Tibial nerve (tissue), 4 donors: Measurements from ENCODE around the gene NRXN3. TPM values are rescaled to one million over a fixed set of nuclear protein-coding genes. Genes with fewer than 3 reads are reported as not detected.

Source experiments
- DNase-seq, 2 donors: peaks; one replicate each; pipeline ENCODE4 v3.0.0-alpha.2; 2019; ENCODE audit warnings: low spot score in 2 of 2
- H3K27ac ChIP-seq, 4 donors: fragments of 200-600 bp; sonication (generic) in 3 of 4; one replicate each; pipeline ENCODE4 v1.5.1; 2017 to 2019; ENCODE audit warnings: mild to moderate bottlenecking in 1 of 4
- H3K27me3 ChIP-seq, 2 donors: fragments of 200-600 bp; sonication (generic) in 1 of 2; one replicate each; pipeline versions ENCODE4 v1.5.1 to v1.6.0; 2017 to 2019
- H3K36me3 ChIP-seq, 3 donors: fragments of 200-600 bp; sonication (generic); one replicate each; pipeline ENCODE4 v1.5.1; 2018 to 2019
- H3K4me1 ChIP-seq, 4 donors: fragments of 200-600 bp; sonication (generic) in 3 of 4; one replicate each; pipeline ENCODE4 v1.5.1; 2017 to 2019
- H3K4me3 ChIP-seq, 4 donors: fragments of 200-600 bp; sonication (generic) in 3 of 4; one replicate each; pipeline ENCODE4 v1.5.1; 2017 to 2019; ENCODE audit warnings: mild to moderate bottlenecking in 1 of 4, moderate library complexity in 1 of 4
- H3K9me3 ChIP-seq, 4 donors: fragments of 200-600 bp; sonication (generic) in 3 of 4; one replicate each; pipeline ENCODE4 v1.5.1; 2017 to 2019
- EP300 ChIP-seq, 2 donors: sonication (generic); formaldehyde crosslinking; IDR thresholded peaks; one replicate each; pipeline ENCODE4 v1.6.1; 2017; ENCODE audit warnings: antibody characterized with exemption in 2 of 2, mild to moderate bottlenecking in 1 of 2
- POLR2A ChIP-seq, 2 donors: fragments of 450-650 bp; IDR thresholded peaks; one replicate each; pipeline ENCODE4 v1.6.1; 2017; ENCODE audit warnings: antibody characterized with exemption in 2 of 2, mild to moderate bottlenecking in 2 of 2, moderate library complexity in 2 of 2
- WGBS, 2 donors: methylation state at CpG; one replicate each; pipeline ENCODE4 v1.1.5; 2018; 5-methylcytosine and 5-hydroxymethylcytosine counted together
- total RNA-seq, 4 donors: library from RNA; depleted of rRNA; stranded (reverse); fragments of >200 nt; gene quantifications; one replicate each; pipeline ENCODE4 v1.1.0, GENCODE V29; 2016
- TF ChIP-seq, protein P1 (sequence below), 5 experiments: fragments of 200-600 bp in 3 of 5; fragments of 450-650 bp in 2 of 5; sonication (generic) in 3 of 5; IDR thresholded peaks; one replicate each; pipeline ENCODE4 v1.5.1; 2016 to 2019; ENCODE audit warnings: antibody characterized with exemption in 5 of 5, mild to moderate bottlenecking in 3 of 5, moderate library complexity in 2 of 5

The NRXN3 gene
- total RNA-seq, 4 donors from 2014 or later: 16.7 to 52.2 (median 19.7) TPM

DNA sequence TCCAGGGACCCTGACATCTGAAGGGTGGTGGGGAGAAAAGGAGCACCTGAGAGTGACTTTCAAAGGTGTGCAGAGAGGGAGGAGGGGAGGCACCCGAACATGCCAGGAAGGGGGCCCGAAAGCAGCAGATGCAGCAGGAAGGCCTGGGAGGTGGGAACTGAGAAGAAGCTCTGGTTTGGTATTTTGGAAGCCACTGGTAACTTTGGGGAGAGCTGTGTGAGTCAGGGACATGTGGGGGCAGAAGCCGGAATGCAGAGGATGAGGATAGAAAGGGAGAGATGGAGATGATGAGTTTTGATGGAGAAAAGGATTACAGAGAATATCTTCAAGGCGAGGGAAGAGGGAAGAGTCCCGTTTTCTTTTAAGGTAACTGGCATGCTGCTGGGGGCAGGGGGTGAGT lies 50.1 kb downstream of the NRXN3 start:
- Histone ChIP-seq H3K4me1 (no peaks in the 10 kb centered on the region), H3K36me3 (no peaks in the 10 kb centered on the region), H3K27ac (no peak overlapping the region), H3K27me3 (no peaks in the 10 kb centered on the region), H3K4me3 (no peak overlapping the region), H3K9me3 (no peaks in the 10 kb centered on the region)
- DNase-seq: no peak
- TF ChIP-seq, protein P1, sequence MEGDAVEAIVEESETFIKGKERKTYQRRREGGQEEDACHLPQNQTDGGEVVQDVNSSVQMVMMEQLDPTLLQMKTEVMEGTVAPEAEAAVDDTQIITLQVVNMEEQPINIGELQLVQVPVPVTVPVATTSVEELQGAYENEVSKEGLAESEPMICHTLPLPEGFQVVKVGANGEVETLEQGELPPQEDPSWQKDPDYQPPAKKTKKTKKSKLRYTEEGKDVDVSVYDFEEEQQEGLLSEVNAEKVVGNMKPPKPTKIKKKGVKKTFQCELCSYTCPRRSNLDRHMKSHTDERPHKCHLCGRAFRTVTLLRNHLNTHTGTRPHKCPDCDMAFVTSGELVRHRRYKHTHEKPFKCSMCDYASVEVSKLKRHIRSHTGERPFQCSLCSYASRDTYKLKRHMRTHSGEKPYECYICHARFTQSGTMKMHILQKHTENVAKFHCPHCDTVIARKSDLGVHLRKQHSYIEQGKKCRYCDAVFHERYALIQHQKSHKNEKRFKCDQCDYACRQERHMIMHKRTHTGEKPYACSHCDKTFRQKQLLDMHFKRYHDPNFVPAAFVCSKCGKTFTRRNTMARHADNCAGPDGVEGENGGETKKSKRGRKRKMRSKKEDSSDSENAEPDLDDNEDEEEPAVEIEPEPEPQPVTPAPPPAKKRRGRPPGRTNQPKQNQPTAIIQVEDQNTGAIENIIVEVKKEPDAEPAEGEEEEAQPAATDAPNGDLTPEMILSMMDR (IDR thresholded peaks at IDR 0.05): no peak
- TF ChIP-seq EP300 (IDR thresholded peaks at IDR 0.05): no peak
- no peak for TF ChIP-seq POLR2A (IDR thresholded peaks at IDR 0.05)
- 83 to 84% methylated on average over 5 of the region's 5 CpGs for WGBS, 2 donors

DNA sequence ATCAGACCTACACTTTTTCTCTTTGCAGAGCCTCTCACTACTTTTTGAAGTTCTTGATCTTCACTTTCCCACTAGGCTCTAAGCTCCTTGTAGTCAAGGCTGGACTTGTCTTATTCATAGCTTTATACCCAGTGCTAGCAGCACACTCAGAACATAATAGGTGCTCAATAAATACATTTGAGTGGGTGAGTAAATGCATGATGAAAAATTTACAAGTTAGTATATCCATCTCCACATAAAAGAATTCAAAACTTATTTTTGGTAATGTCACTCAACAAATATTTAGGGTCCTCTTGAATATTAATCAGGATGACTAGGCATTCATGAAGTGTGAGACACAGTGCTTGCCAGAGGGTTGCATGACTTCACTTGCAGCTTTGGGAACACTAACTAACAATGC lies 52.6 kb downstream of the NRXN3 start:
- H3K4me1 ChIP-seq: no peaks in the 10 kb centered on the region
- no peak overlapping the region for H3K4me3 ChIP-seq
- no peaks in the 10 kb centered on the region for H3K36me3 ChIP-seq
- H3K27ac ChIP-seq: no peak overlapping the region
- TF ChIP-seq EP300 (IDR thresholded peaks at IDR 0.05) (no peak), POLR2A (IDR thresholded peaks at IDR 0.05) (no peak)
- TF ChIP-seq, protein P1 (IDR thresholded peaks at IDR 0.05): no peak
- no peaks in the 10 kb centered on the region for H3K27me3 ChIP-seq
- DNase-seq: no peak
- no peaks in the 10 kb centered on the region for H3K9me3 ChIP-seq

DNA sequence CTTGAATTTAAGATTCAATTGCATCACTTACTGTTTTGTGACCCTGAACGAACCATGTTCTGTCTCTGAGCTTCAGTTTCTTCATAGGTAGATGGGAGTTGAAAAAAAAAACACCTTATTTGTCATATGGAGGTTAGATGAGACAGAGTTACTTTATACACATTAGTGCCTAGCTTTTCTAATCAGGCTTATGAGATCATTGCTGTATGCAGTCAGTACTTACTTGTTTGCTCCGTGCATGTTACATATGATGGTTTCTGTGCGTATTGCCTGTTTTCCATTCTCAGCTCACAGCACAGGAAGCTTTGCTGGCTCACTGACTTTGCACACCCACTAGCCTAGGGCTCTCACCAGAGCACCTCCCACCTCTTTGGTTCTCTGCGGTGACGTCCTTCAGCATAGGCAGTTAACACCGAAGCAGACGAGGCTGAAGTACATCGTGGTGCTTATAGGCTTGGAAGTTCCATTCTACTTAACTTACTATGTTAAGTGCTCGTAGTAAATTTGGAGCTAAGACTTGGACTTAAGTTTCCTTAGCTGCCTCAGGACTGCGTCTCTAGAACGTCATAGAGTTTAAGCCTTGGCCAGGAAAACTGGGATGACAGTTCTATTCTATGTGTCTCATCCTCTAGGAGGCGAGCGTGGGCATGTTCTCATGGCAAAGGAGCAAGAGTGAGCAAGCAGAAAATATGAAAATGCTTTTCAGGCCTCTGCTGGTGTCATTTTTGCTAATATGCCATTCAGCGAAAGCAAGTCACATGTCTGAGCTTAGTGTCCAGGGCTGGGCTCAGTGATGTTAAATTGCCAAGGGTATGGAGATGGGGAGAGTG lies 57.3 kb downstream of the NRXN3 start:
- DNase-seq: no peak
- Histone ChIP-seq H3K9me3 (no peaks in the 10 kb centered on the region), H3K27ac (no peak overlapping the region), H3K27me3 (no peaks in the 10 kb centered on the region), H3K36me3 (no peaks in the 10 kb centered on the region), H3K4me3 (no peak overlapping the region), H3K4me1 (no peaks in the 10 kb centered on the region)
- TF ChIP-seq, protein P1 (IDR thresholded peaks at IDR 0.05): no peak
- TF ChIP-seq EP300 (IDR thresholded peaks at IDR 0.05): no peak
- TF ChIP-seq POLR2A (IDR thresholded peaks at IDR 0.05): no peak
- WGBS, 2 donors: 73 to 75% methylated on average over 14 of the region's 14 CpGs

DNA sequence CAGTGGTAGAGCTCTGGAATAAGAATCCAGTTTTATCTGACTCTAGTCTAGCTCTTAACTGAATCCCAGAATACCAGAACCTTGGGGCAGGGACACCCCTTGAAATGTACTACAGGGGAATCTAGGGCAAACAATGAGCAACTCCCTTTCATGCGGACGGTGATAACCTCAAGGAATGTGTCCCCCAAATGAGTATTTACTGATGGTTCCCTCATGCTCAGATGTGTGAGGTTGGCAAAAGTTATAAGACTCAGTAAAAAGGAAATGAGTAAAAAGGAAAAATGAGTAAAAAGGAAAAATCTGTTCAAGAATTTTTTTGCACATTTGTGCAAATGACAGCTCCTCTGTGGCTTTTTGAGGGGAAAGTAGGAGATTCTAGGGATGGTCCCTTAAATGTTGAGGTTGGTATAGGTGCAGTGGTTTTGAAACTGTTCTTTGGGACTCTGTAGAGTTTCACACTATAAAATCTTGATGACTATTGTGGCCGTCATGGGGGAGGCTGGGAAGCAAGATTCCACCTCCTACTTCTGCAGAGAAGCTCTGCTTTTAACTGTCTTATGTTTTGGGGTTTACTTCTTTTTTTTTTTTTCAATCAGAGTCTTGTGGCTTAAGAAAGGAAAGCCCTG lies 58.6 kb downstream of the NRXN3 start:
- Histone ChIP-seq H3K9me3 (no peaks in the 10 kb centered on the region), H3K27me3 (no peaks in the 10 kb centered on the region), H3K4me1 (no peaks in the 10 kb centered on the region), H3K36me3 (no peaks in the 10 kb centered on the region), H3K27ac (no peak overlapping the region), H3K4me3 (no peak overlapping the region)
- 65 to 78% methylated on average over 3 of the region's 3 CpGs for WGBS, 2 donors
- DNase-seq: no peak
- TF ChIP-seq EP300 (IDR thresholded peaks at IDR 0.05): no peak
- TF ChIP-seq, protein P1 (IDR thresholded peaks at IDR 0.05): no peak
- TF ChIP-seq POLR2A (IDR thresholded peaks at IDR 0.05): no peak
